ENCODE measurements around the gene CHCHD6.

Gene CHCHD6

GRCh38 chr3:126703512-126704493 is at the start of gene CHCHD6:
Gene CHCHD6, plus strand, starts transcription at chr3:126704240. Its CDS starts 73 bp downstream, at chr3:126704313.
- peak within 1 kb of the TSS; percentile 92 for H3K4me3 Mint-ChIP-seq
- DNase-seq (peak; percentile 95), ATAC-seq (peak; percentile 99)
- peak within 1 kb of the TSS; percentile 90 for H3K27ac Mint-ChIP-seq
- H3K9me3 Mint-ChIP-seq = no peaks in the 10 kb centered on the region
- H3K27me3 Mint-ChIP-seq = peaks cover 22% of the 10 kb centered on the region
- H3K36me3 Mint-ChIP-seq (ENCODE audit: low read depth) = peaks cover 8% of the 10 kb centered on the region
- H3K4me1 Mint-ChIP-seq = peaks cover 19% of the 10 kb centered on the region

GRCh38 chr3:126654571-126655383 is 49.3 kb upstream of the CHCHD6 start, which contains the start of gene TXNRD3:
Gene TXNRD3, minus strand, starts transcription at chr3:126655124.
- Mint-ChIP-seq H3K27me3 (no peaks in the 10 kb centered on the region), H3K4me1 (peaks cover 8% of the 10 kb centered on the region), H3K4me3 (peak within 1 kb of the TSS; percentile 80), H3K9me3 (no peaks in the 10 kb centered on the region), H3K27ac (peak within 1 kb of the TSS; percentile 70), H3K36me3 (ENCODE audit: low read depth) (no peaks in the 10 kb centered on the region)
- ATAC-seq = peak; percentile 85
- peak; percentile 86 for DNase-seq

- H3K4me1 Mint-ChIP-seq = peaks cover 8% of the 10 kb centered on the region
- H3K4me3 Mint-ChIP-seq = no peak overlapping the region
- ATAC-seq = no peak
- H3K9me3 Mint-ChIP-seq = no peaks in the 10 kb centered on the region
- peaks cover 2% of the 10 kb centered on the region for H3K27me3 Mint-ChIP-seq
- no peaks in the 10 kb centered on the region for H3K36me3 Mint-ChIP-seq (ENCODE audit: low read depth)
- DNase-seq = no peak
- H3K27ac Mint-ChIP-seq = no peak overlapping the region
Observed at GRCh38 chr3:126655887-126656286, 48.2 kb upstream of the CHCHD6 start.

GRCh38 chr3:126656371-126657134 is 47.5 kb upstream of the CHCHD6 start:
- ATAC-seq = no peak
- Mint-ChIP-seq H3K9me3 (no peaks in the 10 kb centered on the region), H3K36me3 (ENCODE audit: low read depth) (no peaks in the 10 kb centered on the region), H3K4me3 (no peak overlapping the region), H3K4me1 (peaks cover 8% of the 10 kb centered on the region), H3K27me3 (peaks cover 7% of the 10 kb centered on the region), H3K27ac (no peak overlapping the region)
- no peak for DNase-seq

- DNase-seq (no peak), ATAC-seq (no peak)
- Mint-ChIP-seq H3K27ac (no peak overlapping the region), H3K4me1 (peaks cover 8% of the 10 kb centered on the region), H3K27me3 (peaks cover 9% of the 10 kb centered on the region), H3K9me3 (no peaks in the 10 kb centered on the region), H3K4me3 (no peak overlapping the region), H3K36me3 (ENCODE audit: low read depth) (no peaks in the 10 kb centered on the region)
Observed at GRCh38 chr3:126657901-126658300, 46.1 kb upstream of the CHCHD6 start.

GRCh38 chr3:126658584-126658983 is 45.5 kb upstream of the CHCHD6 start:
- H3K4me1 Mint-ChIP-seq = peaks cover 8% of the 10 kb centered on the region
- peaks cover 9% of the 10 kb centered on the region for H3K27me3 Mint-ChIP-seq
- DNase-seq = no peak
- ATAC-seq = no peak
- H3K27ac Mint-ChIP-seq = no peak overlapping the region
- H3K4me3 Mint-ChIP-seq = no peak overlapping the region
- H3K9me3 Mint-ChIP-seq = no peaks in the 10 kb centered on the region
- H3K36me3 Mint-ChIP-seq (ENCODE audit: low read depth) = no peaks in the 10 kb centered on the region

GRCh38 chr3:126659915-126660886 is 43.8 kb upstream of the CHCHD6 start:
- Mint-ChIP-seq H3K4me1 (peaks cover 2% of the 10 kb centered on the region), H3K27ac (no peak overlapping the region), H3K9me3 (no peaks in the 10 kb centered on the region), H3K27me3 (peaks cover 9% of the 10 kb centered on the region), H3K36me3 (ENCODE audit: low read depth) (no peaks in the 10 kb centered on the region), H3K4me3 (no peak overlapping the region)
- DNase-seq (no peak), ATAC-seq (no peak)

GRCh38 chr3:126661532-126662364 is 42.3 kb upstream of the CHCHD6 start:
- H3K36me3 Mint-ChIP-seq (ENCODE audit: low read depth) = no peaks in the 10 kb centered on the region
- no peaks in the 10 kb centered on the region for H3K4me1 Mint-ChIP-seq
- no peaks in the 10 kb centered on the region for H3K9me3 Mint-ChIP-seq
- ATAC-seq = no peak
- no peak for DNase-seq
- H3K27me3 Mint-ChIP-seq = peaks cover 9% of the 10 kb centered on the region
- H3K27ac Mint-ChIP-seq = no peak overlapping the region
- no peak overlapping the region for H3K4me3 Mint-ChIP-seq

GRCh38 chr3:126663257-126663656 is 40.8 kb upstream of the CHCHD6 start:
- H3K9me3 Mint-ChIP-seq = no peaks in the 10 kb centered on the region
- peaks cover 9% of the 10 kb centered on the region for H3K27me3 Mint-ChIP-seq
- H3K4me3 Mint-ChIP-seq = no peak overlapping the region
- DNase-seq (no peak), ATAC-seq (no peak)
- H3K4me1 Mint-ChIP-seq = no peaks in the 10 kb centered on the region
- no peaks in the 10 kb centered on the region for H3K36me3 Mint-ChIP-seq (ENCODE audit: low read depth)
- no peak overlapping the region for H3K27ac Mint-ChIP-seq

- Mint-ChIP-seq H3K4me3 (no peak overlapping the region), H3K27ac (no peak overlapping the region), H3K27me3 (peaks cover 9% of the 10 kb centered on the region), H3K9me3 (no peaks in the 10 kb centered on the region), H3K4me1 (no peaks in the 10 kb centered on the region), H3K36me3 (ENCODE audit: low read depth) (no peaks in the 10 kb centered on the region)
- DNase-seq = no peak
- ATAC-seq = no peak
Observed at GRCh38 chr3:126663750-126664149, 40.3 kb upstream of the CHCHD6 start.

GRCh38 chr3:126664591-126665214 is 39.3 kb upstream of the CHCHD6 start:
- peaks cover 9% of the 10 kb centered on the region for H3K27me3 Mint-ChIP-seq
- no peaks in the 10 kb centered on the region for H3K4me1 Mint-ChIP-seq
- H3K9me3 Mint-ChIP-seq = no peaks in the 10 kb centered on the region
- no peak for ATAC-seq
- no peak overlapping the region for H3K4me3 Mint-ChIP-seq
- no peaks in the 10 kb centered on the region for H3K36me3 Mint-ChIP-seq (ENCODE audit: low read depth)
- H3K27ac Mint-ChIP-seq = no peak overlapping the region
- no peak for DNase-seq

- Mint-ChIP-seq H3K4me3 (no peak overlapping the region), H3K27ac (no peak overlapping the region), H3K9me3 (no peaks in the 10 kb centered on the region), H3K27me3 (peaks cover 9% of the 10 kb centered on the region), H3K4me1 (no peaks in the 10 kb centered on the region), H3K36me3 (ENCODE audit: low read depth) (no peaks in the 10 kb centered on the region)
- DNase-seq (no peak), ATAC-seq (no peak)
Observed at GRCh38 chr3:126665221-126665936, 38.7 kb upstream of the CHCHD6 start.

Measured in activated naive CD8-positive, alpha-beta T cell treated with anti-CD3 and anti-CD28 coated beads, Interleukin-2, amount 50 U/mL, for 24 hours (primary cell).